NCI-H1105 treated with DMSO at 0.1 percent for 48 hours (cell line): ENCODE results near the gene TBC1D22A.

ENCODE experiments used
- DNase-seq: peaks from one replicate; lab custom pipeline; 2025; lab: John Stamatoyannopoulos, UW

The TBC1D22A gene

DNA sequence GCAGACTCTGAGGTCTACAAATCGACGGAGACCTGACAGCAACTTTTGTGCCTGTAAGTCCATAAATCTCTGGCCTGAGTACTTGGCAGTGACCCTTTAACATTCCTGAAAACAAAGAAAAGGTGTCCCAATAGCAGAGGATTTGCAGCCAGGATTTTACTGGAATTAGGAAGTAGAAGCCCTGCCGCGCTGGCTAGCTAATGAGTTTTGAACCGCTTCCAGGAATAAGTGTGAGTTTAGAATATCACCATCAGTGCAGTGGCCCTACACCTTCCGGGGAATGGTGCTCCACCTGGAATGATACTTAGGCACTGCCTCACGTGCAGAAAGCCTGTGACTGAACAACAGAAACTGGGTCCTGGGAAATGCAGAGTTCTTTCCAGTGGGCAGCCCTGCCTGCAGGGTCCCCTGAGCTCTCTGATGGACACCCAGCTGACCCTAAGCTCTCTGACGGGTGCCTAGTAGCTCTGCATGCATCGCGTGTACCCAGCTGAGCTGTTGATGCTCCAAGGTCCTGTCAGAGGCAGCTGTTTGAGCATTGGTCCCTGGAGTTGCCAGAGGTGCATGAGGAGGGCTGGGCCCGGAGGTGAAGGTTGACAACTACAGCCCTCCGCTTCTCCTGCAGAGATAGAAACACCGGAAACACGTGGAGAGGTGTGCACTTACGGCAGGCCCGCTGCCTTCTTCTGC is 380.9 kb downstream of the TBC1D22A start:
- peak; percentile 14 for DNase-seq

DNA sequence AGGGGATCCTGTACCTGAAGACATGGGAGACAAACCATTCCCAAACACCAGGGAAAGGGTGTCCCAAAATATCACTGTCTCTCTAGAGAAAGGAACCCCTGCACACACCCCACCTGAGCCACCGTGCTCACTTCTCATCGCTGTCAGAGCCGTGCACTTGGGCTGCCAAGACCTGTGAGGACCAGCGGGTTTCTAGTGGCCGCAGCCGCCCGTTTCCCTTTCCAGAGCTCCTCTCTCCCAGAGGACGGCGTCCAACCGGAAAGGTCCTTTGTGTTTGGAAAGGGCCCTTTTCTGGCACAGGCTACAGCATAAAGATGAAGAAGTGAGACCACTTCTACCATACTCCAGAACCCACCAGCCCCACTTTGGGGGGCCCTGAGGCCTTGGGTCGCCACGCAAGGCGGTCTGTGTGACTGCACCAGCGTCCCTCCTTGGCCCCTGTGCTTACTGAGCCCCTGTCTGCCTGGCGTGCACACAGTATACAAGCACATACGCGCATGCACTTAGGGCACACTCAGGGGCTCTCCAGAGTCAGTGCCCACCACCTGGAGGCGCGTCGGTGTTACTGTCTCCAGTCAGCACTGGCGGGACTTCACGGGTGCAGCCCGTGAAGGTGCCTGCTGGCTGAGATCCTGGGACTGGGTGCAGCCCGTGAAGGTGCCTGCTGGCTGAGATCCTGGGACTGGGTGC is 381.8 kb downstream of the TBC1D22A start:
- DNase-seq = no peak

DNA sequence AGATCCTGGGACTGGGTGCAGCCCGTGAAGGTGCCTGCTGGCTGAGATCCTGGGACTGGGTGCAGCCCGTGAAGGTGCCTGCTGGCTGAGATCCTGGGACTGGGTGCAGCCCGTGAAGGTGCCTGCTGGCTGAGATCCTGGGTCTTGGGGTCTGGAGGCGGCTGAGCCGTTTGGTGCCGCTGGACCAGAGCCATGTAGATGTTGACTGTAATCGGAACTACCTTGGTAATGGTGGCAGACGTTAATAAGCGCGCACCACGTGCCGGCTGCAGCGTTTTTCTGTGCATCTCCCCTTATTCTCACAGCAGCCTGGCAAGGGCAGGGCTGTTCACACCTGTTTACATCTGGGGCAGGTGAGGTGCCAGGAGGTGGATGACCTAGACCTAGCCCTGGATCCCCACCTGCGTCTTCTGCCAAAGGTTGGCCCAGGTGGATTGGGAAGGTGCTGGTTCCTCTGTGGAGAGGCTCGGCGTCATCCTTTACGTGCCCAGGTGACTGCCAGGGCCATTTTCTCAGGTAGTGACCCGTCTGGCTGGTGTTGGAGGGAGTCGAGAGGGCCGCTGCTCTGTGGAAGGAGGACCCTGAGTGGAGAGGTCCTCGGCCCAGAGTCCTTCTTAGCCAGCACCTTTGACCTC is 382.5 kb downstream of the TBC1D22A start:
- no peak for DNase-seq

DNA sequence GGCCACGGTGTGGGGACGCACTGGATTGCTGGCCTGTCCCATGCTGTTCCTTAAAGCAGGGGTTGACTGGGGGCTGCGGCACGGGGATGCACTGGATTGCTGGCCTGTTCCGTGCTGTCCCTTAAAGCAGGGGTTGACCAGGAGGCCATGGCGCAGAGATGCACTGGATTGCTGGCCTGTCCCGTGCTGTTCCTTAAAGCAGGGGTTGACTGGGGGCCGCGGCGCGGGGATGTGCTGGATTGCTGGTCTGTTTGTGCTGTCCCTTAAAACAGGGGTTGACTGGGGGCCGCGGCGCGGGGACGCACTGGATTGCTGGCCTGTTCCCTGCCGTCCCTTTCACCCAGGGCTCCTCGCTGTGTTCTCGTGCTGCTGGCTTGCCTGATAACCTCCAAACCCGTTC is 383.4 kb downstream of the TBC1D22A start:
- DNase-seq = no peak

DNA sequence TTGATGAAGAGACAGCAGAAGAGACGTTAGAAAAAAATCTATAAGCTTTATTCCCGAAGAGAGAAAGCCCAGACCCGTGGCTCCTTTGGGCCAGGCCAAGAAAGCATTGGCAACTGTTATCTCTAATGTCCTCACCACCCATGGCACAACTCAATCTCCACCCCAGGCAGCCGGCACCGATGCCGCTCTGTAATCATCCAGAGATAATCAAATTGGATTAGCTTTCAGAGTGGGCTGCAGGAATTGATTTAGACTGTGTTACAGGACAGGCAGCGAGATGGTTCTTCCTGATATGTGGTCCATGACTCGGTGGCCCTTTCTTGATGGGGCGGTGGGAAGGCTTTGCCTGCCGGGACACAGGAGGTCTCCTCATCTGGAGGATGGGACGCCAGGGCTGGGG is 383.9 kb downstream of the TBC1D22A start:
- DNase-seq = no peak

DNA sequence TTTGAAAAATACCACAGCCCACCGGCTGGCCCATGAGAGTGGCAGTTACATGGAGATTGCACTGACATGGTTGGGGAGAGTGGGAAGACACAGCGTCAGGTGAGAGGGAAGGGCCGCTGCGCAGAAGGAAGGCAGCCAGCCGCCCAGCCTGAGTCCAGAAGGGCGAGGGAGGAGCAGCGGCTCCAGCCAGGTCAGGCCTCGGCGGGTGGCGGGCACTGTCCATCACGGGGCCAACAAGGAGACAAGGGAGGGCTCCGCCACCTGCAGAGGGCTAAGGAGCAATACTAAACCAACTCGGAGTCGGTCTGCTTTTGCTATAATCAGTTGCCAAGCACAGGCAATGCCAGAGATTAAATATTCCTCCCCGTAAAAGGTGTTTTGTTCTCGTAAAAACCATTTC is 384.5 kb downstream of the TBC1D22A start:
- no peak for DNase-seq

GRCh38 chr22:47147572-47147971 is 385.1 kb downstream of the TBC1D22A start:
- no peak for DNase-seq

GRCh38 chr22:47148510-47148909 is 386.1 kb downstream of the TBC1D22A start:
- no peak for DNase-seq

GRCh38 chr22:47148956-47149728 is 386.7 kb downstream of the TBC1D22A start:
- DNase-seq = no peak

DNA sequence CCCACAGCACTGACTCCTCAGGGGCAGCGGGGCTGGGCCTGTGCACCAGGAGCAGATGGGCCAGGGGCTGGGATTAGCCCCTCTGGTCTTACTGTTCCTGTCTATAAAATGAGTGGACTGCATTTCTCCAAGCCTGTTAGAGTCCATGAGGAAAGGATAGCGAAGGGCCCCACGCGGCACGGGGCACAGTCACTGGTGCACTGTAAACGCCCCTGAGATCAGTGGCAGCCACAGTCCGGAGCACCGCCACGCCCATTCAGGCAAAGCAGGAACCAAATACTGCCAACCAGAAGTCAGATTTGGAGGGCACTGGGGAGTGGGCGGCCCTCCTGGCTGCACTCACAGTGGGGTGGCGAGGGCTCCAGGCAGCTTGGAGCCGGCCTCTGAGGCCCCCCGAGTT is 387.5 kb downstream of the TBC1D22A start:
- DNase-seq = no peak

GRCh38 chr22:47150426-47150825 is 388.0 kb downstream of the TBC1D22A start:
- DNase-seq = no peak

GRCh38 chr22:47151064-47151463 is 388.6 kb downstream of the TBC1D22A start:
- DNase-seq = no peak

GRCh38 chr22:47151490-47151889 is 389.0 kb downstream of the TBC1D22A start:
- no peak for DNase-seq

DNA sequence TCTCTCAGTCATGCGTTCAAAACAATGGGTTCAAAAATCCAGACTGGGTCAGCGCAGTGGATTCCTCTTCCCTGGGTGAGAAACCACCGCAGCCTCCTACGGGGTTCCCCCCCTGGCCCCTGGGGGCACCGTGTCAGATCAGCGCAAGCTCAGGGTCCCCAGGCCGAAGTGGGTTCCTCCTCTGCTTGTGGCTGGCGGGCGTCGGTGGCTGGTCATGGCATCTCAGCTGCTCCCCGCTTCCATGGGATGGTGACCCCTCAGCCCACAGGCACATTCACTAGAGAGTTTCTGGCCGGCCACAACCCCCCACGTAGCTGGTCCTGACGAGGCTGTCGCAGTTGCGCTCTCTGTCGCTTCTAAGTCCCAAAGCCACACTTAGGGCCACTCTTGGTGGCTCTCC is 389.8 kb downstream of the TBC1D22A start:
- DNase-seq = no peak

- no peak for DNase-seq
Observed at GRCh38 chr22:47152938-47153337, 390.5 kb downstream of the TBC1D22A start.

- DNase-seq = no peak
Observed at GRCh38 chr22:47153854-47154525, 391.5 kb downstream of the TBC1D22A start.

DNA sequence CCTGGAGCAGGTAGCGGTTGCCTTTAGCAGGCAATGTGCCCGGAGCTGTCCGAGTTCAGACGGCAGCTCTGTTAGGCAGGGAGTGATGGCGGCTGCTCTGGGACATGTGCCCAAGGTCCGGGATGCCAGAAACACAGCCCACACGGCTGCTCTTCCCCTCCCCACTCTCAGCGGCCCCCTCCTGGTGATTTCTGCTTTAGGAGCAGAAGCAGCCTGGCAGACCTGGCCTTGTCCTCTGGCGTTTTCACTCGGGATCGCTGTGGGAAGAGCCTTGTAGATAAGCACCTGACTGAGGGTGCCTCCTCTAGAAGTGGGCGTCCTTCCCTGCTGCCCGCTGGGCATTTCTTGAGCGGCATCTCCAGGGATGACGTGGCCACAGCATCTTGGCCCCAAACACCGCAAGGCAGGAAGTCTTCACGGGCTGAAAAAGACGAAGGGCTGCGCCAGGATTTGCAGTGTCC is 392.2 kb downstream of the TBC1D22A start:
- no peak for DNase-seq

DNA sequence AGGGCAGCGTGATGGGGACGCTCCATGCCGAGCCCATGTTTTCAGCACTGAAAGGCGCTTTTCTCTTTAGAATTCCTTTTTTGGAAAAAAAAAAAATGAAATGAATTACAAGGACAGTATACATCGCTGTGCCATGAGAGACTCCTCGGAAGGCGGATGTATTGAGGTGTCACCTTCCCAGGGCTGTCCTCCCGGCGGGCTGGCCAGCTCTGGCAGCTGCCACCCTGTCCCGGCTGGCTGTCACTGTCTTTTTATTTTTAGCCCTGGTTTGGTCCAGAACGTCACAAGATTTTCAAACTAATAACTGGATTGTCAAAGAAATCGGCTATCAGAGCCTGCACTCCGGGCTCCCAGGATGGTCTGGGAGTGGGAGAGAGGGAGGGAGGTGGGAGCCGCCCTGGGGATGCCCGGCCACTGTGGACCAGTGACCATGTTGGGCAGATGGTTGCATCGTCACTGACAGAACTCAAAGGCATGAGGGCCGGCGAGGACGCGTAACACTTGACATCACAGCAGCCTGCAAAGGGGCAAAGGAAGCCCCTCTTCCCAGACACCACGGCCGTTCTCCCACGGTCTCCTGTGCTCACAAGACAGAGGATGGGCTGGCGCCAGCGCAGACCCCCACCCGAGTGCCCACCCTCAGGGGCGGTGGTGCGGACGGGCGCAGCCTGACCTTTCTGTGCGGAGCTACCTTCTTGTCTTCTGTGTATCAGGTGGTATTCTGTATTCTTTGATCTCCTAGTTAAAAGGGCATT is 392.9 kb downstream of the TBC1D22A start:
- DNase-seq = no peak

DNA sequence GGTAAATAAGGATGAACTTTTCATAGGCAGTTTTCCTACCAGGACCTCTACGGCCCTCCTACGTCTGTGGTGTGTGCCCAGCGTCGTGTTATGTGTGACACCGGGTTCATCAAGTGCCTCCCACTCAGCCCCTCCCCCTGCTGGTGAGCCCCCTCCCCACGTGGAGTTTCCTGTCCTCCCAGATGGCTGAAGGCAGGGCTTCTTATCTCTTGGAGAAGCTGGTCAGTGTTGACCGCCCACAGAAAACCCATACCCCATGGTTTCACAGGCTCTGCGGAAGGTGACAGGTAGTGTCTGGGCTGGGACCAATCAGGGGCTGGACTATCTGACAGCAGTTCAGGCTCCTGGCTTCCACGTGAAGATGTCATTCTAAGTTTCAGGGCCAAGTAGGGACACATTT is 393.5 kb downstream of the TBC1D22A start:
- no peak for DNase-seq

GRCh38 chr22:47156352-47157092 is 394.1 kb downstream of the TBC1D22A start:
- no peak for DNase-seq

- no peak for DNase-seq
Observed at GRCh38 chr22:47157093-47157420, 394.6 kb downstream of the TBC1D22A start.
